IPS-11a (cell line): ENCODE results near the gene PRELID2.
"Not testable (repeated sequence)": the region's sequence is repeated elsewhere in the genome, so short reads cannot be mapped to it uniquely, and the experiment has no call there.

Experiments used
- H3K4me3 ChIP-seq: one replicate; pipeline ENCODE4 v1.5.1; 2013; ENCODE audit warnings: low read depth, low read length, control low read depth

PRELID2 gene

GRCh38 chr5:145798503-145798902 is 36.6 kb downstream of the PRELID2 start:
- H3K4me3 ChIP-seq: not testable (repeated sequence)

DNA sequence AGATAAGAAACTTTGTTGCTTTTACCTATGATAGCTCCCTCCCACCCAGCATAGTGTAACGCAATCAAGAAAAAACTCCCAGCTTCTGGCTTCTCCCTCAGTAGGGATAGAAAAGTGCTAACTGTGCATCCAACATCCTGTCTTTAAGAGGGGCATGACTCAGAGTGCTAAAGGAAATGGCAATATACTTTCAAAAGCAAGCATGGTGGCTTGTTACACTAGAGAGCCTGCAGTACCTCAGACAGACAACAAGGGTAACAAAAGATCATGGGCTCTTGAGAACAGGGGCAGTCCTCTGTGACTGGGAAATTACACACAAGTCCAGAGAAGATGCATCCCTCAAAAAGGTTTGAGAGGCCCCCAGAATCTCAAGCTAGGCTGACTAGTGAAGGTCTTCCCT is 37.8 kb downstream of the PRELID2 start:
- no peak overlapping the region for H3K4me3 ChIP-seq

DNA sequence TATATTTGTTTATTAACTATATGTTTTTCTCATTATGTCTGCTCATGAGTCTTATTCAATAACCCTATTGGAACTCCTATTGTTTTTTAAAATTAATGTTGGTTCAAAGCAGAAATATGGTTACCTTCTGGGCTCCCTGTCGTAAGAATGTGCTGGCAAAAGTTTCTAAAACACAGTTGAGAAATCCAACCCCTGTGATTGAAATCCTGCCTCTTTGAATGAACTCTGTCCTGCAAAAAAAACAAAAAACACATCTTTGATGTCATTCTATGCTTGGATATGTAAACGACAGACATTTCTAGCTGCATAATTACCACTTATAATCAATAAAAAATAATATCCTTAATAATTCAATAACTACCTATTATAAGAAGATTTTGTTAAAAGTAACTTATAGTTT is 38.8 kb downstream of the PRELID2 start:
- H3K4me3 ChIP-seq: no peak overlapping the region

DNA sequence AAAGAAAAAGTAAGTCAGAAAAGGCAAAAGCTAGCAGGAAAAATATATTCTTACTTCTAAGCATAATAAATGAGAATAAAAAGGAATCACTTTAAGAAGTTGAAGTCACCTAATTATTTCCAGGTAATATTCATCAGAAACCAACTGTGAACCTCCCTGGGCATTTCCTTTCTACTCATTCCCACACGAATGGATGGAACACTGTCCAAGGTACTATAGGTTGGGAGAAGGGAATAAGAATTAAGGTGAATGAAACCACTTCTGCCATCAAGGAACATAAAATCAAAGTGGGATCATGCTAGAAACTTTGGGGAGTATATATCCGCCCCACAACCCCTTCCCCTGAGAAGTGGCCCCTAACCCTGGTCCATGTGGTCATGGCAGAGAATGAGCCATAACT is 41.6 kb downstream of the PRELID2 start:
- H3K4me3 ChIP-seq: no peak overlapping the region

DNA sequence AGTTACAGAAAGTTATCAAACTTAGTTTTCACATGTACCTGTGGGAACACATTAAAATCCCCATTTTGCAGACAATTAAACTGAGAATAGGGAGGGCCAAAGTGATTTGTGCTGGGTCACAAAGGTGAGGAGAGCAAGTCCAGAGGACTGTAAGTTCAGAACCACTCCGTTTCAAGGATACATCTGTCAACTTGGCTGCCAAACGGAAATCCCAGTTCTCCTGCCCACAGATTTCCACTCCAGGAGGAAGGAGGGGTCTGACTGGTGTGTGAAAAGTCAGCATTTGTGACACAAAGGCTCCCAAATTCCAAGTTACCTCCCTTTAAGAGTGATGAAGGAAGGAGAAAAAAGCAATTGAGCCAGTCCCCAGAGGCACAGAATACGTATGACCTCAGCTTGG is 42.3 kb downstream of the PRELID2 start:
- H3K4me3 ChIP-seq: no peak overlapping the region

- H3K4me3 ChIP-seq: no peak overlapping the region
These were observed 43.3 kb downstream of the PRELID2 start for GRCh38 chr5:145791866-145792265.

DNA sequence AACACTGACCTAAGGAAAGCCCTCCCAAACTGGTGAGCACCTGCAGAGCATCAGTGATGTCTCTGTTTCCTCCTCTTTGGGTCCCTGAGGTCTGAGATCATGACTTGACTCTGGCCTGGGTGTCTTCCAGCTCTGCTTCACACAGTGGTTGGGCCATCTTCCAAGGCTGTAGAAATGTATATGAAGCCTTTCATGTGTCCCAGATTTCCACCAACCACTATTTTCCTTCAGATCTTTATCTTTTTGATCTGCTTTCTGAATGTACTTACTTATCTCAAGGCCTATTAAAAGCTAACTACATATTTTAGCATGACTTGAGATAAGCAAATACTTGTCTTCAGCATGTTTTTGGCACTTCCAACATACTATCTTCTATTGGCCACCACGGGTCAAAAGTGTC is 47.1 kb downstream of the PRELID2 start:
- no peak overlapping the region for H3K4me3 ChIP-seq

- H3K4me3 ChIP-seq: no peak overlapping the region
These were observed 47.6 kb downstream of the PRELID2 start for GRCh38 chr5:145787507-145787906.

DNA sequence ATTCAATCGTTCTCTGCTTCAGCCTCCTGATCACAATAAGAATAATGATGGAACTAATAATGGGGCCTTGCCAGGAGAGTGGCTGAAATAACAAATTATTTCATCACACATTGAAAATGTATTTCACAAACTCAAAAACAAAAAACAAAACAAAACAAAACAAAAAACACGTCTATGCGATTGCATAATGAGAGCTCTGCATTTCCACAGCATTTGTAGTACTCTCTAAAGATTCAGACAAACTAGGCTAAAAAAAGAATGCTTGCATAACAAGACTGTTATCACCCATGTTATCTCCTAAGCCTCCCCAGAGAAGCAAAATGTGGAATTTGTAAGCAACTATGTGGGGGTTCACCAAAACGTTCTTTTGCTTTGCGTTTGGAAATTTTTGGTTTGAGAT is 48.1 kb downstream of the PRELID2 start:
- no peak overlapping the region for H3K4me3 ChIP-seq

- no peak overlapping the region for H3K4me3 ChIP-seq
These were observed 54.2 kb downstream of the PRELID2 start for GRCh38 chr5:145780982-145781381.

DNA sequence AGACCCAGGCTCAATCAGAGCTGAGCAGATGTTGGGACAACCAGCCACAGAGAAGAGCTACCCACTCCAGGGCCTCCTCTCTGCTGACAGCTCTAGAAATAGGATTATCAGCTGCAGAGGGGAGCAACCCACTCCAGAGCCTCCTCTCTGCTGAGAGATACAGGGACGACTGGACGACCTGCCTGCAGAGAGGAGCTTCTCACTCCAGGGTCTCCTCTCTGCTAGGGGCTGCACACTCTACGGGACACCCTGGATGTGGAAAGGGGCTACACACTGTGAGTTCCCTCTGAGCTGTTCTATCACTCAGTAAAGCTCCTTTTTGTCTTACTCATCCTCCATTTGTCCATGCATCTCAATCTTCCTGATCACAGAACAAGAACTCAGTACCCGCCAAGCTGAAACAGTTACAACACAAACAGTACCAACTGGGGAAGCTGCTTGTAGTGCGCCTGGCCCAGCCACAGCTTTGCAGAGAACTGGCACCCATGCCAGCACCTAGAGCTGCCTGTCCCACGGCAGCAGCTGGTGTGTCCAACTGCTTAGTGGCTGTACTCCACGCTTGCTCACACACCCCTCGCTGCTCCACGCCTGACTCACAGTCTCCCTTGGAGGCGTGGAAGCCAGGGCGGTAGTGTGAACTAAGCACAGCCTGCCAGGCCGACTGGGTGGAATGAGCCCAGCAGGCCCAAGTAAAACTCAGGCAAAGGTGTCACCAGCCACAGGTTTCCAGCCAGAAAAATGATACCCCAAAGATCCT is 56.8 kb downstream of the PRELID2 start:
- H3K4me3 ChIP-seq: no peak overlapping the region

- no peak overlapping the region for H3K4me3 ChIP-seq
These were observed 57.6 kb downstream of the PRELID2 start for GRCh38 chr5:145777445-145778063.

GRCh38 chr5:145776886-145777285 is 58.3 kb downstream of the PRELID2 start:
- no peak overlapping the region for H3K4me3 ChIP-seq

DNA sequence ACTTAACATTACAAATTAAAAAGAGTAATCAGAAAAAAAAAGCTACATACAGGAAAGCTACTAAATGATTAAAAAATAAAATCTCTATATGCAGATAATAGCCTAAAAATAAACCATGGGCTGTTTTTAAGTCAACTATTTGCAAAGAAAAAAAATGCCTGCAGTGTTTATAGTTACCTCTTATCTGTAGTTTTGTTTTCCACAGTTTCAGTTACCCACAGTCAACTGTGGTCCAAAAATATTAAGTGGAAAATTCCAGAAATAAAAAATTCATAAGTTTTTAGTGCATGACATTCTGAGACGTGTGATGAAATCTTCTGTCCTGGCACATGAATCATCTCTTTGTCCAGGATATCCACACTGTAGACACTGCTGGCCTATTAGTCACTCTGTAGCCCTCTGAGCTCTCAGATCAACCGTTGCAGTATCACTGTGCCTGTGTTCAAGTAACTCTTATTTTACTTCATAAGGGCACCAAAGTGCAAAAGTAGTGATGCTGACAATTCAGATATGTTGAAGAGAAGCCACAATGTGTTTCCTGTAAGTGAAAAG is 59.2 kb downstream of the PRELID2 start:
- H3K4me3 ChIP-seq: no peak overlapping the region

- H3K4me3 ChIP-seq: no peak overlapping the region
These were observed 59.7 kb downstream of the PRELID2 start for GRCh38 chr5:145775411-145775810.

- no peak overlapping the region for H3K4me3 ChIP-seq
These were observed 60.7 kb downstream of the PRELID2 start for GRCh38 chr5:145774442-145774841.

DNA sequence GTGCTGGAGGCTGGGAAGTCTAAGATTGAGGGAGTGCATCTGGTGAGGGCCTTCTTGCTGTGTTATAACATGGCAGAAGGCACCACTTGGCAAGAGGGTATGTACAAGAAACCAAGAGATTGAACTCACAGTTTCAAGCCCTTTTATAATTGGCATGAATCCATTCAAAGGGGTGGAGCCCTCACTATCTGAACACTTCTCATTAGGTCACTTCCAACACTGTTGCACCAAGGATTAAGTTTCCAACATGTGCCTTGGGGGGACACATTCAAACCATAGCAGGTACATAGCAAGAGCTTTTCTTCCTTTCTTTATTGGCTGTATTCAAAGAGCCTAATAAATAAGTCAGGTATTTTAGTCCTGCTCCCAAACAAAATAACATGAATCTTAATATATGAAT is 62.7 kb downstream of the PRELID2 start:
- no peak overlapping the region for H3K4me3 ChIP-seq

- no peak overlapping the region for H3K4me3 ChIP-seq
These were observed 66.3 kb downstream of the PRELID2 start for GRCh38 chr5:145768863-145769262.

GRCh38 chr5:145764325-145764724 is 70.8 kb downstream of the PRELID2 start:
- no peak overlapping the region for H3K4me3 ChIP-seq

- no peak overlapping the region for H3K4me3 ChIP-seq
These were observed 72.3 kb downstream of the PRELID2 start for GRCh38 chr5:145762833-145763232.

GRCh38 chr5:145761254-145761653 is 73.9 kb downstream of the PRELID2 start:
- no peak overlapping the region for H3K4me3 ChIP-seq

GRCh38 chr5:145760660-145761059 is 74.5 kb downstream of the PRELID2 start:
- H3K4me3 ChIP-seq: no peak overlapping the region
